Fibroblast of villous mesenchyme (primary cell): ENCODE measurements around the gene GLIS2. TPM values are rescaled to one million over a fixed set of nuclear protein-coding genes. Genes with fewer than 3 reads are reported as not detected.

ENCODE experiments used
- DNase-seq: peaks from one replicate; pipeline ENCODE4 v3.0.0-alpha.2; 2010; ENCODE audit warnings: low read depth
- H3K4me3 ChIP-seq: 2 replicates; pipeline ENCODE4 v1.5.1; 2011; ENCODE audit warnings: low read depth, mild to moderate bottlenecking, low read length
- total RNA-seq: library from RNA; depleted of rRNA; stranded (reverse); fragments of >200 nt; gene quantifications from 2 replicates; pipeline ENCODE4 v1.2.3, GENCODE V29; 2012
- TF ChIP-seq, protein P1 (sequence below): IDR thresholded peaks from 2 replicates; pipeline ENCODE4 v1.5.1; 2012; ENCODE audit warnings: low read depth, mild to moderate bottlenecking, low read length; ENCODE audit not compliant: insufficient read depth

The GLIS2 gene
- total RNA-seq, 1 donor = 4.3 TPM

- peak; percentile 97 for DNase-seq
- peak overlapping the region; percentile 79 for H3K4me3 ChIP-seq
- TF ChIP-seq, protein P1, sequence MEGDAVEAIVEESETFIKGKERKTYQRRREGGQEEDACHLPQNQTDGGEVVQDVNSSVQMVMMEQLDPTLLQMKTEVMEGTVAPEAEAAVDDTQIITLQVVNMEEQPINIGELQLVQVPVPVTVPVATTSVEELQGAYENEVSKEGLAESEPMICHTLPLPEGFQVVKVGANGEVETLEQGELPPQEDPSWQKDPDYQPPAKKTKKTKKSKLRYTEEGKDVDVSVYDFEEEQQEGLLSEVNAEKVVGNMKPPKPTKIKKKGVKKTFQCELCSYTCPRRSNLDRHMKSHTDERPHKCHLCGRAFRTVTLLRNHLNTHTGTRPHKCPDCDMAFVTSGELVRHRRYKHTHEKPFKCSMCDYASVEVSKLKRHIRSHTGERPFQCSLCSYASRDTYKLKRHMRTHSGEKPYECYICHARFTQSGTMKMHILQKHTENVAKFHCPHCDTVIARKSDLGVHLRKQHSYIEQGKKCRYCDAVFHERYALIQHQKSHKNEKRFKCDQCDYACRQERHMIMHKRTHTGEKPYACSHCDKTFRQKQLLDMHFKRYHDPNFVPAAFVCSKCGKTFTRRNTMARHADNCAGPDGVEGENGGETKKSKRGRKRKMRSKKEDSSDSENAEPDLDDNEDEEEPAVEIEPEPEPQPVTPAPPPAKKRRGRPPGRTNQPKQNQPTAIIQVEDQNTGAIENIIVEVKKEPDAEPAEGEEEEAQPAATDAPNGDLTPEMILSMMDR = no peak
Observed at GRCh38 chr16:4307215-4308037, 8.4 kb upstream of the GLIS2 start.

- H3K4me3 ChIP-seq = no peak overlapping the region
- DNase-seq = no peak
- TF ChIP-seq, protein P1 = no peak
Observed at GRCh38 chr16:4309102-4309832, 6.6 kb upstream of the GLIS2 start.

- TF ChIP-seq, protein P1 = peak; percentile 70
- H3K4me3 ChIP-seq = no peak overlapping the region
- DNase-seq = peak; percentile 89
Observed at GRCh38 chr16:4309833-4310266, 6.0 kb upstream of the GLIS2 start.

- no peak overlapping the region for H3K4me3 ChIP-seq
- DNase-seq = peak; percentile 53
- TF ChIP-seq, protein P1 = peak; percentile 76
Observed at GRCh38 chr16:4313563-4314531, 2.0 kb upstream of the GLIS2 start.

GRCh38 chr16:4314532-4315185 lies 1.2 kb upstream of the GLIS2 start:
- H3K4me3 ChIP-seq = peak overlapping the region; percentile 60
- peak; percentile 61 for DNase-seq
- TF ChIP-seq, protein P1 = no peak
